IMR-90 (cell line): ENCODE measurements around the gene DVL3. TPM values are rescaled to one million over a fixed set of nuclear protein-coding genes. Genes with fewer than 3 reads are reported as not detected.
A peak's percentile ranks its signal among the peaks of the same experiment; 100 is the strongest.

Experiments
- ATAC-seq: fragments of 200-7000 bp; cut with Tn5 transposase; 2 replicates; pipeline ENCODE4 v1.9.1; 2020; ENCODE audit warnings: low read depth, mild to moderate bottlenecking, moderate library complexity
- BruUV-seq: library from RNA; stranded (reverse); fragments of 400-500 nt; replicated peaks from 2 replicates; lab custom pipeline; 2021; lab: Mats Ljungman, UMichigan
- CTCF ChIA-PET: fragments of 300-600 bp; formaldehyde crosslinking; extraction: SDS; loops from one replicate; lab custom pipeline; 2021; ENCODE audit warnings: antibody characterized with exemption; lab: Yijun Ruan, JAX
- POLR2A ChIA-PET: fragments of 300-600 bp; sonication (Branson Sonifier 250); formaldehyde crosslinking; loops from one replicate; lab custom pipeline; 2022; ENCODE audit warnings: antibody characterized with exemption; ENCODE audit not compliant: unreplicated experiment; lab: Charles Lee
- DNase-seq: peaks from one replicate; pipeline ENCODE4 v3.0.0; 2013
- H2AFZ ChIP-seq: replicated peaks from 2 replicates; pipeline ENCODE3; 2013; ENCODE audit warnings: low read length, mild to moderate bottlenecking; ENCODE audit not compliant: poor library complexity
- H2AK5ac ChIP-seq: 2 replicates; pipeline ENCODE4 v1.6.1; 2013; ENCODE audit warnings: low read depth, low read length, inconsistent platforms
- H2AK9ac ChIP-seq: replicated peaks from 2 replicates; pipeline ENCODE3; 2013; ENCODE audit warnings: mild to moderate bottlenecking, low read depth, low read length, moderate library complexity; ENCODE audit not compliant: poor library complexity
- H2BK120ac ChIP-seq: 2 replicates; pipeline ENCODE4 v1.6.1; 2013; ENCODE audit warnings: low read depth, low read length, inconsistent platforms
- H2BK15ac ChIP-seq: 3 replicates; pipeline ENCODE4 v1.6.1; 2013; ENCODE audit warnings: low read depth, low read length, inconsistent platforms
- H2BK20ac ChIP-seq: 2 replicates; pipeline ENCODE4 v1.6.1; 2013; ENCODE audit warnings: low read depth, mild to moderate bottlenecking, inconsistent platforms, low read length, moderate library complexity
- H2BK5ac ChIP-seq: 2 replicates; pipeline ENCODE4 v1.6.1; 2013; ENCODE audit warnings: mild to moderate bottlenecking, low read depth, low read length, inconsistent platforms; ENCODE audit not compliant: poor library complexity, severe bottlenecking
- H3K14ac ChIP-seq: replicated peaks from 2 replicates; pipeline ENCODE4 v1.6.1; 2013; ENCODE audit warnings: low read depth, low read length, inconsistent platforms
- H3K18ac ChIP-seq: 2 replicates; pipeline ENCODE4 v1.6.1; 2013; ENCODE audit warnings: low read depth, low read length, control low read depth
- H3K23ac ChIP-seq: 2 replicates; pipeline ENCODE4 v1.6.1; 2013; ENCODE audit warnings: low read depth, low read length, inconsistent platforms
- H3K27ac ChIP-seq: 2 replicates; pipeline ENCODE4 v1.5.1; 2013; ENCODE audit warnings: mild to moderate bottlenecking, control low read depth, low read length; ENCODE audit not compliant: insufficient read depth
- H3K27me3 ChIP-seq: 2 replicates; pipeline ENCODE4 v1.6.1; 2013; ENCODE audit warnings: low read length; ENCODE audit not compliant: control insufficient read depth, insufficient read depth
- H3K36me3 ChIP-seq: 2 replicates; pipeline ENCODE4 v1.6.1; 2013; ENCODE audit warnings: low read length, mixed read lengths; ENCODE audit not compliant: control insufficient read depth, insufficient read depth
- H3K4ac ChIP-seq: 2 replicates; pipeline ENCODE4 v1.6.1; 2013; ENCODE audit warnings: low read depth, low read length, inconsistent platforms
- H3K4me1 ChIP-seq: 2 replicates; pipeline ENCODE4 v1.6.1; 2013; ENCODE audit warnings: low read length, mixed read lengths; ENCODE audit not compliant: control insufficient read depth, insufficient read depth
- H3K4me2 ChIP-seq: 2 replicates; pipeline ENCODE4 v1.6.1; 2013; ENCODE audit warnings: low read depth, mild to moderate bottlenecking, control low read depth, low read length, moderate library complexity
- H3K4me3 ChIP-seq: 2 replicates; pipeline ENCODE4 v1.5.1; 2013; ENCODE audit warnings: low read depth, mild to moderate bottlenecking, control low read depth, low read length, moderate library complexity; ENCODE audit not compliant: insufficient read depth
- H3K56ac ChIP-seq: 2 replicates; pipeline ENCODE4 v1.6.1; 2013; ENCODE audit warnings: low read length, inconsistent platforms; ENCODE audit not compliant: insufficient read depth; ENCODE audit errors: extremely low read depth
- H3K79me1 ChIP-seq, 2 experiments: 2 replicates each; pipeline ENCODE4 v1.6.1; 2013; ENCODE audit warnings: low read length in 2 of 2, inconsistent platforms in 1 of 2, low read depth in 1 of 2
- H3K9ac ChIP-seq: 2 replicates; pipeline ENCODE4 v1.6.1; 2013; ENCODE audit warnings: low read depth, low read length, control low read depth
- H3K9me1 ChIP-seq: 2 replicates; pipeline ENCODE4 v1.6.1; 2013; ENCODE audit warnings: low read length, inconsistent platforms; ENCODE audit not compliant: insufficient read depth
- H3K9me3 ChIP-seq: 2 replicates; pipeline ENCODE4 v1.6.1; 2013; ENCODE audit warnings: low read length; ENCODE audit not compliant: control insufficient read depth, insufficient read depth
- H4K20me1 ChIP-seq: 2 replicates; pipeline ENCODE4 v1.6.1; 2013; ENCODE audit warnings: low read length, inconsistent platforms; ENCODE audit not compliant: insufficient read depth
- H4K5ac ChIP-seq: 2 replicates; pipeline ENCODE4 v1.6.1; 2013; ENCODE audit warnings: mild to moderate bottlenecking, low read depth, low read length, control low read depth
- H4K8ac ChIP-seq, 2 experiments: 2 replicates each; pipeline ENCODE4 v1.6.1; 2013; ENCODE audit warnings: low read depth in 2 of 2, low read length in 2 of 2, control low read depth in 1 of 2, inconsistent platforms in 1 of 2
- H4K91ac ChIP-seq: 2 replicates; pipeline ENCODE4 v1.6.1; 2013; ENCODE audit warnings: low read depth, low read length, inconsistent platforms; ENCODE audit not compliant: insufficient read depth
- BHLHE40 ChIP-seq: fragments of 150-350 bp; IDR thresholded peaks from 2 replicates; pipeline ENCODE4 v1.6.1; 2016; ENCODE audit warnings: mild to moderate bottlenecking, low read depth, low read length
- CEBPB ChIP-seq: IDR thresholded peaks from 2 replicates; pipeline ENCODE4 v1.6.1; 2012; ENCODE audit warnings: low read depth, low read length, improper control_type of control experiment
- CHD1 ChIP-seq: IDR thresholded peaks from 2 replicates; pipeline ENCODE4 v1.6.1; 2012; ENCODE audit warnings: low read depth, low read length, improper control_type of control experiment
- FOS ChIP-seq: fragments of 150-350 bp; IDR thresholded peaks from 2 replicates; pipeline ENCODE4 v1.6.1; 2016; ENCODE audit warnings: low read depth, low read length
- MAFK ChIP-seq: IDR thresholded peaks from 2 replicates; pipeline ENCODE4 v1.6.1; 2012; ENCODE audit warnings: low read depth, low read length, improper control_type of control experiment
- MAZ ChIP-seq: IDR thresholded peaks from 2 replicates; pipeline ENCODE4 v1.6.1; 2012; ENCODE audit warnings: low read depth, mild to moderate bottlenecking, low read length, improper control_type of control experiment, moderate library complexity, borderline replicate concordance
- MXI1 ChIP-seq: IDR thresholded peaks from 2 replicates; pipeline ENCODE4 v1.6.1; 2012; ENCODE audit warnings: low read depth, mild to moderate bottlenecking, low read length, moderate library complexity, borderline replicate concordance
- NFE2L2 ChIP-seq: fragments of 150-350 bp; IDR thresholded peaks from 2 replicates; pipeline ENCODE4 v1.6.1; 2016; ENCODE audit warnings: low read depth, mild to moderate bottlenecking, low read length
- POLR2A ChIP-seq: IDR thresholded peaks from 2 replicates; pipeline ENCODE4 v1.6.1; 2012; ENCODE audit warnings: mild to moderate bottlenecking, low read depth, low read length
- RAD21 ChIP-seq: IDR thresholded peaks from 2 replicates; pipeline ENCODE4 v1.6.1; 2012; ENCODE audit warnings: low read length, improper control_type of control experiment
- RCOR1 ChIP-seq: IDR thresholded peaks from 2 replicates; pipeline ENCODE4 v1.6.1; 2012; ENCODE audit warnings: mild to moderate bottlenecking, low read length, improper control_type of control experiment; ENCODE audit not compliant: insufficient replicate concordance
- RFX5 ChIP-seq: IDR thresholded peaks from 2 replicates; pipeline ENCODE4 v1.8.0; 2012; ENCODE audit warnings: low read depth, mild to moderate bottlenecking, low read length, moderate library complexity
- SMC3 ChIP-seq: fragments of 150-350 bp; IDR thresholded peaks from 2 replicates; pipeline ENCODE4 v1.6.1; 2016; ENCODE audit warnings: low read depth, mild to moderate bottlenecking, antibody characterized with exemption, low read length, moderate library complexity
- whole genome bisulfite sequencing, 2 experiments: methylation state at CpG; one replicate each; pipeline versions ENCODE4 v1.1.5 to v1.1.7; 2013; ENCODE audit warnings: missing lambda C conversion rate in 2 of 2; ENCODE audit not compliant: insufficient read length in 1 of 2; ENCODE audit errors: extremely low coverage in 2 of 2; 5-methylcytosine and 5-hydroxymethylcytosine counted together
- dilution Hi-C: fragments of 300-500 bp; cut with HindIII; formaldehyde crosslinking; loops from one replicate; pipeline ENCODE4 v1.14.3; 2018; ENCODE audit warnings: low sequenced_read_pairs; ENCODE audit not compliant: unreplicated experiment
- in situ Hi-C: fragments of 300-500 bp; cut with MboI; formaldehyde crosslinking; loops from 3 replicates; pipeline ENCODE4 v1.14.3; 2019; ENCODE audit warnings: low sequenced_read_pairs, inconsistent platforms, mixed read lengths
- intact Hi-C: fragments of 100-400 bp; cut with micrococcal nuclease; formaldehyde crosslinking; loops from 2 replicates; pipeline ENCODE4 v1.10.0; 2022
- polyA plus RNA-seq, 3 experiments: library from polyadenylated mRNA; depleted of rRNA; stranded (reverse); fragments of >200 nt; gene quantifications; 2 replicates each; pipeline ENCODE4 v1.2.3, GENCODE V29; 2012; ENCODE audit warnings: low replicate concordance in 1 of 3
- total RNA-seq: library from RNA; depleted of rRNA; stranded (reverse); fragments of >200 nt; gene quantifications from 2 replicates; pipeline ENCODE4 v1.2.3, GENCODE V29; 2012
- TF ChIP-seq, protein P1 (sequence below): fragments of 150-350 bp; IDR thresholded peaks from 2 replicates; pipeline ENCODE4 v1.6.1; 2016; ENCODE audit warnings: low read depth, mild to moderate bottlenecking, low read length, moderate library complexity, borderline replicate concordance
- TF ChIP-seq, protein P2 (sequence below): conservative IDR thresholded peaks from 2 replicates; pipeline ENCODE4 v1.5.1; 2012; ENCODE audit warnings: mild to moderate bottlenecking, low read depth, low read length, improper control_type of control experiment
- TF ChIP-seq, protein P3 (sequence below): fragments of 150-350 bp; IDR thresholded peaks from 2 replicates; pipeline ENCODE4 v1.6.1; 2017; ENCODE audit warnings: mild to moderate bottlenecking, antibody characterized with exemption, low read length, low read depth

Gene DVL3
- total and polyA plus RNA-seq, 2 of the 4 experiments (the other 2 are of a cell fraction), result 23.3 to 40.4 TPM

DNA sequence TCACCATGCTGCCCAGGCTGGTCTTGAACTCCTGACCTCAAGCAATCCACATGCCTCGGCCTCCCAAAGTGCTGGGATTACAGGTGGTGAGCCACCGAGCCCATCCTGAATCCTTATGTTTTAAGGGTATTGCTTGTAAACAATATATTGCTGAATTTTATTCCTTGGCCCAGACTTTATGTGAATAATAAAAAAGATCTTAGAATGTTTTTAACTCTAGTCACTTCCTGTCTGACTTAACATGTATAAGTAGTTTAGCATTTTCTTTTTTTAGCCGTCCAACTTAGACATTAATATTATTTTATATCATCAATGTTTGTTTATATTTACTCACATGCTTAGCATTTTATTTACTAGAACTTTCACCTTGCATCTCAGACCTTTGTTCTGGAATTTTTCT is 29.2 kb upstream of the DVL3 start:
- intact Hi-C loops, result no loop called here
- Histone ChIP-seq H3K14ac (no peak overlapping the region), H2AFZ (peak overlapping the region; percentile 81), H3K9ac (no peak overlapping the region), H3K56ac (no peak overlapping the region), H4K8ac (peak overlapping the region in 1 of 2 experiments; percentile 53; a peak in 1 of 4 replicates), H3K79me1 (no peaks in the 10 kb centered on the region), H2BK20ac (no peak overlapping the region), H3K27ac (no peak overlapping the region), H2BK5ac (peak overlapping the region; percentile 50), H4K5ac (no peak overlapping the region; the same call in 1 of the 2 replicates), H3K36me3 (no peaks in the 10 kb centered on the region), H3K4me3 (no peak overlapping the region), H3K18ac (no peak overlapping the region), H2AK9ac (no peak overlapping the region), H2BK15ac (no peak overlapping the region; the same call in 2 of the 3 replicates), H2BK120ac (0 out of 2 replicates have a peak overlapping the region, but pooled peaks have one; percentile 23), H3K27me3 (no peaks in the 10 kb centered on the region), H4K91ac (no peak overlapping the region), H2AK5ac (no peak overlapping the region), H3K4me2 (no peak overlapping the region), H3K9me3 (no peaks in the 10 kb centered on the region), H3K9me1 (0 out of 2 replicates have a peak, but pooled peaks cover 3% of the 10 kb centered on the region), H3K4me1 (no peaks in the 10 kb centered on the region; the same call in 1 of the 2 replicates), H3K4ac (peak overlapping the region; percentile 61; the same call in 1 of the 2 replicates), H4K20me1 (no peaks in the 10 kb centered on the region), H3K23ac (no peak overlapping the region)
- ATAC-seq (peak; percentile 48; the same call in 1 of the 2 replicates), DNase-seq (peak; percentile 34)
- TF ChIP-seq, protein P1, sequence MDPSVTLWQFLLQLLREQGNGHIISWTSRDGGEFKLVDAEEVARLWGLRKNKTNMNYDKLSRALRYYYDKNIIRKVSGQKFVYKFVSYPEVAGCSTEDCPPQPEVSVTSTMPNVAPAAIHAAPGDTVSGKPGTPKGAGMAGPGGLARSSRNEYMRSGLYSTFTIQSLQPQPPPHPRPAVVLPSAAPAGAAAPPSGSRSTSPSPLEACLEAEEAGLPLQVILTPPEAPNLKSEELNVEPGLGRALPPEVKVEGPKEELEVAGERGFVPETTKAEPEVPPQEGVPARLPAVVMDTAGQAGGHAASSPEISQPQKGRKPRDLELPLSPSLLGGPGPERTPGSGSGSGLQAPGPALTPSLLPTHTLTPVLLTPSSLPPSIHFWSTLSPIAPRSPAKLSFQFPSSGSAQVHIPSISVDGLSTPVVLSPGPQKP, result no peak
- TF ChIP-seq CEBPB (no peak), RCOR1 (no peak), FOS (no peak), MAZ (no peak), POLR2A (no peak), RAD21 (no peak), SMC3 (no peak), RFX5 (no peak), BHLHE40 (no peak), NFE2L2 (no peak), CHD1 (no peak), MAFK (no peak), MXI1 (no peak)
- TF ChIP-seq, protein P2, sequence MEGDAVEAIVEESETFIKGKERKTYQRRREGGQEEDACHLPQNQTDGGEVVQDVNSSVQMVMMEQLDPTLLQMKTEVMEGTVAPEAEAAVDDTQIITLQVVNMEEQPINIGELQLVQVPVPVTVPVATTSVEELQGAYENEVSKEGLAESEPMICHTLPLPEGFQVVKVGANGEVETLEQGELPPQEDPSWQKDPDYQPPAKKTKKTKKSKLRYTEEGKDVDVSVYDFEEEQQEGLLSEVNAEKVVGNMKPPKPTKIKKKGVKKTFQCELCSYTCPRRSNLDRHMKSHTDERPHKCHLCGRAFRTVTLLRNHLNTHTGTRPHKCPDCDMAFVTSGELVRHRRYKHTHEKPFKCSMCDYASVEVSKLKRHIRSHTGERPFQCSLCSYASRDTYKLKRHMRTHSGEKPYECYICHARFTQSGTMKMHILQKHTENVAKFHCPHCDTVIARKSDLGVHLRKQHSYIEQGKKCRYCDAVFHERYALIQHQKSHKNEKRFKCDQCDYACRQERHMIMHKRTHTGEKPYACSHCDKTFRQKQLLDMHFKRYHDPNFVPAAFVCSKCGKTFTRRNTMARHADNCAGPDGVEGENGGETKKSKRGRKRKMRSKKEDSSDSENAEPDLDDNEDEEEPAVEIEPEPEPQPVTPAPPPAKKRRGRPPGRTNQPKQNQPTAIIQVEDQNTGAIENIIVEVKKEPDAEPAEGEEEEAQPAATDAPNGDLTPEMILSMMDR, result no peak
- TF ChIP-seq, protein P3, sequence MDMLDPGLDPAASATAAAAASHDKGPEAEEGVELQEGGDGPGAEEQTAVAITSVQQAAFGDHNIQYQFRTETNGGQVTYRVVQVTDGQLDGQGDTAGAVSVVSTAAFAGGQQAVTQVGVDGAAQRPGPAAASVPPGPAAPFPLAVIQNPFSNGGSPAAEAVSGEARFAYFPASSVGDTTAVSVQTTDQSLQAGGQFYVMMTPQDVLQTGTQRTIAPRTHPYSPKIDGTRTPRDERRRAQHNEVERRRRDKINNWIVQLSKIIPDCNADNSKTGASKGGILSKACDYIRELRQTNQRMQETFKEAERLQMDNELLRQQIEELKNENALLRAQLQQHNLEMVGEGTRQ, result no peak
- ChIA-PET CTCF (no interaction called here), POLR2A (no interaction called here)
- BruUV-seq, result no TSS peak
- no CpG with 5 or more reads among the region's 3 CpGs for WGBS, 2 experiments
- in situ Hi-C loops, result no loop called here
- dilution Hi-C loops, result no loop called here
